ENCODE results near the gene NT5C2.
"Not testable (repeated sequence)": the region's sequence is repeated elsewhere in the genome, so short reads cannot be mapped to it uniquely, and the experiment has no call there.

NT5C2 gene

DNA sequence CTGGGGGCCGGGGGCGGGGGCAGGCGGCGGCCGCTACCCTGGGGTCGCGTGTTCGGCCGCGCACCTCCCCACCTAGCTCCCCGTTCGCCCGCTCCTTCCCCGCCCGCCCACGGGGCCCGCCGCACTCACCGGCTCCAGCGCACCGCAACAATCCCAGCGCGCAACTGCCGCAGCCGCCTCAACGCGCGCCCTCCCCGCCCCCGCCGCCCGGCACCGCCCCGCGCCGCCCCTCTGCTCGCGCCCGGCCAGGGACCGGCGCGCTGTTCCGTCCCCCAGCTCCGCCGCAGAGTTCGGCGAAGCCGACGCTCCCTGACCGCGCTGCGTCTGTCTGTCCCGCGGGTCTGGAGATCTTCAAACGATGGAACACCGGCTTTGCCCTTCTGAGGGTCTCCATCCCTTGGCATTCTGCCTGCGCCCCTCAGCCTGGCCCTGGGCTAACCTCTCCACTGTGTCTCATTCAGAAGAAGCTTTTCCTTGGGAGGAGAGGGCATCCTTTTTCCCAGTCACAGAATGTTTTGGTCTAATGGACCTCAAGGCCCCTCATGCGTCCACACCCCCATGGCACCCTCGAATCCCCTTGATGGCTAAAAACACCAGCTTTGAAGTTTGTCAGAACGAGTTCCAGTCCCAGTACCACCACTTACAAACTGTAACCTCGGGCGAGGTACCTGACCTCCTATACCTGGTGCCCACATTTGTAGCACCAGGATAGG lies at the start of gene NT5C2:
NT5C2 (minus strand) TSS at position 166 of the 713 bp plus-strand sequence. CDS start 18,314 bp downstream, outside the sequence.
- DNase-seq (ENCODE audit: low read depth) = peak; percentile 78

DNA sequence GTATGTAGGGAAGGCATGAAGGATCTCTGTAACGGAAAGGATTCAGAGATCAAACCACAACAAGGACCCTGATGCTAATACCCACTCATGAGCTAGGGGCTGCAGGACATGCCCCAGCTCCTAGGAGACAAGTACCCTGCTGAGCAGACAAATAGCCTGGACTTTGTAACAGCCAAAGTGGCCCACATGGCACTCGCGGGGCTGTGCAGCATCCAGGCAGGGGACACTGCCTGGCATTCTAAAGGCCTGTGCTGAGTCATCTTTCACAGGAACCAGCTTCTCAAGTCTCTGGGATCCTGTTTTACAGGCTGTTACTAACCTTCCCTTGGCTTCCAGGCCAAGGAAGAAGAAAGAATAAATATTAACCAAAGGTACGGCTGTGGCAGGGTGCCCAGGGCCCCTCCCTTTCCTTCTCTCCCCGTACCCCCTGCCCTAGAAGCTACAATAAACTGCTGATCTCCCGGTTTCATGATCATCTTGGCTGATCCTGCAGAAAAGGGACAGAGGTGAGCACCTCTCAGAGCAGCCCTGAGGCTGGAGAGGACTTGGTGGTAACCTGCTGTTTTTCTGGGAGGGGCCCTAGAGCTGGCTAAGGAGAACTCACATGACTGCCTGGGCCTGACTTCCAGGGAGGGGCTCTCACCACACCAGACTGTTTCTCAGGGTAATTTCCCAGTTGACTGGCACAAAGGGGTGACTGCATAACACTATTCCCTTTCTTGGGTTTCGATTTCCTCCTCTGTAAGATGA lies 48.4 kb upstream of the NT5C2 start:
- no peak for DNase-seq (ENCODE audit: low read depth)

DNA sequence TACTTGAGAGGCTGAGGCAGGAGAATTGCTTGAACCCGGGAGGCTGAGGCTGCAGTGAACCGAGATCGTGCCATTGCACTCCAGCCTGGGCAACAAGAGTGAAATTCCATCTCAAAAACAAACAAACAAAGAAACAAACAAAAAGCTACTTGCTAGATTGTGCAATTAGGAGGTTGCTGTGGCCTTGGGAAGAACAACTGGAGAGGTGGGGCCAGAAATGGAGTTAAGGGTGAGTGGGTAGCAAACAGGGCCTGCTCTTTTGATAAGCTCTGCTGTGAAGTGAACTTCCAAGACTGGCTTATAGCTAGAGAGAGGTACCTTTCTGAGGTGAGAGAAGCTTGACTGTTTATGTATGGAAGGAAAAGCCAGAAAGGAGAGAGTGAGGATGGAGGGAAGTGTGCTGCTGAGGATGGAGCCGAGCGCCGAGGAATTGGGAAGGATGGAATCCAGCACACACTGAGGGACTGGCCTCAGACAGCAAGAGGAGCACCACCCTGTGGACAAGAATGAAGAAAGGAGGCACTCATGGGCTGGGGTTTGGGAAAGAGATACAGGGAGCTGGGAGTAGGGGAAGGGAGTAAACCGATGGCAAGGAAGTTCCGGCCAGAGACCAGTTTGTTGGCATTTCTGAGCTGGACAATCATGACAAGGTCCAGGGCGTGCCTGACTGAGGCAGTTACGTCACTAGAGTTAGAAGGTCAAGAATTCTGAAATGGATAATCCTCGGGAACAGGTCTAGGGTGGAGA lies 45.6 kb upstream of the NT5C2 start:
- DNase-seq (ENCODE audit: low read depth) = no peak

DNA sequence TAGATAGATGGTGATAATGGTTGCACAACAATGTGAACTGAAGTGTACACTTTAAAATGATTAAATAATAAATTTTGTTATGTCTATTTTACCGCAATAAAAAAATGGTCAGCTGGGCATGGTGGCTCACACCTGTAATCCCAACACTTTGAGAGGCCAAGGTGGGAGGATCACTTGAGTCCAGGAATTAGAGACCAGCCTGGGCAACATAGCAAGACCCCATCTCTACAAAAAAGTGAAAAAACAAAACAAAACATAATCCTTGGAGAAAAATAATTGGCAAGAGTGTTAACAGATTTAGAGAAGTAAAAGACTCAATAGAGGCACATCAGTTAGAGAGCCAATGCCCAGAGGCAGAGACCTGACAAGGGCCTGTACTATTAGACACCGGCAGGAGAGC lies 42.7 kb upstream of the NT5C2 start:
- no peak for DNase-seq (ENCODE audit: low read depth)

DNA sequence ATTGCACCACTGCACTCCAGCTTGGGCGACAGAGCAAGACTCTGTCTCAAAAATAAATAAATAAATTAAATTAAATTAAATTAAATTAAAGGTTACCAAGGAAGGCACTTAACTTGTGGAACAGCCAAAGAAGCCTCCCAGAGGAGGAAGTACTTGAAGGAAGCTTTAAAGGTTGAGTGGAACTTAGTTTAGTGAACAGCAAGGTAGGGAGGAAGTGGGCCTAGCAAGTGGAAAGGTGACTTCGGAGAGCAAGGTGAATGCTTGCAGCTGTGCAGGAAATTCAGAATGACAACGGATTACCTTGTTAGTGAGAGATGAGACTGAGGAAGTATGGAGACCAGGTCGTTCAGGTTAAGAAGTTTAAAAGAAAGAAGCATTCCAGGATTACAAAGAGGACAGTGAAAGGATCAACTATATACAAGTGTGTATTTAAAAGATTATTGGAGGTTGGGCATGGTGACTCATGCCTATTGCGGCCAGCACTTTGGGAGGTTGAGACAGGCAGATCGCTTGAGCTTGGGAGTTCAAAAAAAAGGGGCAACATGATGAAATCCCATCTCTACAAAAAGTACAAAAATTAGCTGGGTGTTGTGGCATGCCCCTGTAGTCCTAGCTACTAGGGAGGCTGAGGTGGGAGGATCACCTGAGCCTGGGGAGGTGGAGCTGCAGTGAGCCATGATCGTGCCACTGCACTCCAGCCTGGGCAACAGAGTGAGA lies 39.9 kb upstream of the NT5C2 start:
- DNase-seq (ENCODE audit: low read depth) = no peak

DNA sequence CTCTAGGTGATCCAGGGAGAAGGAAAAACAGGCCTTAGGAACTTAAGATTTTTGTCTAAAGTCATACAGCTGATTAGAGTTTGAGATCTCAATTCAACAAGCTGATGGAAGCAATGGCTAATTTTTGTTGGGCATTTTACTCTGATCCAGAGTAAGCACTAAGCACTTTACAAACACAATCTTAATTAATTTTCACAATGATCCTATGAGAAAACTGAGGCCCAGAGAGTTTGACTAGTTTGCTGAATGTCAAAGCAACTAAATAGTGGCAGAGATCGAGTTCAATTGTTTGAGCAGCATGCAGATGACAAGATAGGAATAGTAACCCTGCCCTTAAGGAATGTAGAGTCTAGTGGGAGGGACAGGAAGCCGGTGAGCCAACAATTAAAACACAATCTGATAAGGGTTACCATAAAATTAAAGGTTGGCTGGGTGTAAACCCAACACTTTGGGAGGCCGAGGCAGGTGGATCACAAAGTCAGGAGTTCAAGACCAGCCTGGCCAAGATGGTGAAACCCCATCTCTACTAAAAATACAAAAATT lies 39.1 kb upstream of the NT5C2 start:
- no peak for DNase-seq (ENCODE audit: low read depth)

DNA sequence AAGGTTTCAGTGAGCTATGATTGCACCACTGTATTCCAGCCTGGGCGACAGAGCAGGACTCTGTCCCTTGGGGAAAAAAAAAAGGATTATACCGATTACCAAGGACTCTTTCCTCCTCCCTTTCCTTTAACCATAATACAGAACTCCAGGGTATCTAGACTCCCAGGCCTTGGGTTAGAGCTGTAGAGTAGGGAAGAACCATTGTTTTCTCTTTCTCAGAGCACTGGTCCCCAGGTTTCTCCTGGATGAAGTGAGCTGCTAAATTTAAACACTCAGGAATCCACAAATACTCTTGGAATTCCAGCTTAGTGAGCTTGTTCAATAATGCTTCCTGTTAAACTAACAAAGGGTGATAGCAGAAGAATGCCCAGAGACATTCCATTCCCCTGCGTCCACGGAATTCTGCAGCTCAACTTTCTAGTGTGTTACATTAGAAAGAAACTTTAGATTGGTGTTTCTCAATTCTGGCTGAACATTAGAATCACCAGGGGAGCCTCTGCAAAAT lies 38.0 kb upstream of the NT5C2 start:
- DNase-seq (ENCODE audit: low read depth) = no peak

DNA sequence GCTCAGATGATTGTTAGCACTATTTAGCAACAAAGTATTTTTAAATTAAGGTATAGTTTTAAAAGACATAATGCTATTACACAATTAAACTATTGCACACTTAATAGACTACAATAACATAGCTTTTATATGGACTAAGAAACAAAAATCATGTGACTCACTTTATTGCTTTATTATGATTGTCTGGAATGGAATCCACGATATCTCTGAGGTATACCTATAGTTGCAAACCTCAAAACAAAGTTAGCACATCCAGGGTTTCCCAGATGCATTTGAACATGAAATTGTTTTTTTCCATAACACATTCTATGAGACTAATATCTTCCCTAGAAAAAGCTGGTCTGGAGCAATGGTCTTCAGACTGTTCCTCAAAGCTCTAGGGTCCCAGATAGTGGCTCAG lies 34.3 kb upstream of the NT5C2 start:
- DNase-seq (ENCODE audit: low read depth) = no peak

DNA sequence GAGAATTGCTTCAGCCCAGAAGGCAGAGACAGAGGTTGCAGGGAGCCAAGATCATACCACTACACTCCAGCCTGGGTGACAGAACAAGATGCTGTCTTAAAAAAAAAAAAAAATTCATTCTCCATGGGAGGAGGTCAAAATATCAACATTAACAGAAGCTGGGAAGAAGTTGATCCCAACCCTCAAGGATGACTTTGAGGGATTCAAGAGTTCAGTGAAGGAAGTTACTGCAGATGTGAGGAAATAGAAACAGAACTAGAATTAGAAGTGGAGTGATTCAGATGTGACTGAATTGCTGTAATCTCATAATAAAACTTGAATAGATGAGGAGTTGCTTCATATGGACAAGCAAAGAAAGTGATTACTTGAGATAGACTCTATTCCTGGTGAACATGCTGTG lies 32.9 kb upstream of the NT5C2 start:
- DNase-seq (ENCODE audit: low read depth) = no peak

DNA sequence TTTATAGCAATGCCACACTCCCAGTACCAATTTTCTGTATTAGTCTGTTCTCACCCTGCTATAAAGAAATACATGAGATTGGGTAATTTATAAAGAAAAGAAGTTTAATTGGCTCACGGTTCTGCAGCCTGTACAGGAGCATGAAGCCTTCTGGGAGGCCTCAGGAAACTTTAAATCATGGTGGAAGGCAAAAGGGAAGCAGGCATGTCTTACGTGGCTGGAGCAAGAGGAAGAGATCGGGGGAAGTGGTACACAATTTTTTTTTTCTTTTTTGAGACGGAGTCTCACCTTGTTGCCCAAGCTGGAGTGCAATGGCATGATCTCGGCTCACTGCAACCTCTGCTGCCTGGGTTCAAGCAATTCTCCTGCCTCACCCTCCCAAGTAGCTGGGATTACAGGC lies 31.6 kb upstream of the NT5C2 start:
- not testable (repeated sequence) for DNase-seq (ENCODE audit: low read depth)

DNA sequence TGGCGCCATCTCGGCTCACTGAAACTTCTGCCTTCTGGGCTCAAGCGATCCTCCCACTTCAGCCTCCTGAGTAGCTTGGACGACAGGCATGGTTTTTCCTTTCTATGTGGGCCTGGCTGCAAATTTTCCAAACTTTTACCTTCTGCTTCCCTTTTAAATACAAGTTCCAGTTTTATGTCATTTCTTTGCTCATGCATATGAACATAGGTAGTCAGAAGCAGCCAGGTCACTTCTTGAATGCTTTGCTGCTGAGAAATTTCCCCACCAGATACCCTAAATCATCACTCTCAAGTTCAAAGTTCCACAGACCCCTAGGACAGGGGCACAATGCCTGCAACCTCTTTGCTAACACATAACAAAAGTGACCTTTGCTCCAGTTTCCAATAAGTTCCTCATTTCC lies 31.1 kb upstream of the NT5C2 start:
- no peak for DNase-seq (ENCODE audit: low read depth)

DNA sequence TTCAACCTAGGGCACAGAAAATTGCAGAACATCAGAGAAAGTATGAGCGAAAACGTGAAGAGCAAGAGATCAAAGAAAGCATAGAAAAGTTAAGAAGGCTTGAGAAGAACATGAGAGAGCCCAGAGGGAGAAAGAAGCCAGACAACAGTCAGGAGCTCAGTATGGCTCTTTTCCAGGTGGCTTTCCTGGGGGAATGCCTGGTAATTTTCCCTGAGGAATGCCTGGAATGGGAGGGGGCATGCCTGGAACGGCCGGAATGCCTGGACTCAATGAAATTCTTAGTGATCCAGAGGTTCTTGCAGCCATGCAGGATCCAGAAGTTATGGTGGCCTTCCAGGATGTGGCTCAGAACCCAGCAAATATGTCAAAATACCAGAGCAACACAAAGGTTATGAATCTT lies 23.3 kb upstream of the NT5C2 start:
- DNase-seq (ENCODE audit: low read depth) = not testable (repeated sequence)

DNA sequence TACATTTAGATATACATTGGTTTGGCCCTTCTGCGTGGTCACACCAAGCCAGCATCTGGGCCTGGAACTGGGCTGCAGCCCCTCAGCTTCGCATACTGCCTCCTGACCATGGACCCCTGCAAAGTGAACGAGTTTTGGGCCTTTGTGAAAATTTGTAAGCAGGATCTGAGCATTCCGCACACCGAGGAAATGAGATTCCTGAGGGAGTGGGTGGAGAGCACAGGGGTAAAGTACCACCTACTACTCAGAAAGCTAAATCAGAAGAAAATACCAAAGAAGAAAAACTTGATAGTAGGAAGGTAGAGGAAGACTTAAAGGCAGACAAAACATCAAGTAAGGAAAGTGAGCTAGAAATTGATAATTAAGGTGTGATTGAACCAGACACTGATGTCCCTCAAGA lies 22.5 kb upstream of the NT5C2 start:
- no peak for DNase-seq (ENCODE audit: low read depth)

DNA sequence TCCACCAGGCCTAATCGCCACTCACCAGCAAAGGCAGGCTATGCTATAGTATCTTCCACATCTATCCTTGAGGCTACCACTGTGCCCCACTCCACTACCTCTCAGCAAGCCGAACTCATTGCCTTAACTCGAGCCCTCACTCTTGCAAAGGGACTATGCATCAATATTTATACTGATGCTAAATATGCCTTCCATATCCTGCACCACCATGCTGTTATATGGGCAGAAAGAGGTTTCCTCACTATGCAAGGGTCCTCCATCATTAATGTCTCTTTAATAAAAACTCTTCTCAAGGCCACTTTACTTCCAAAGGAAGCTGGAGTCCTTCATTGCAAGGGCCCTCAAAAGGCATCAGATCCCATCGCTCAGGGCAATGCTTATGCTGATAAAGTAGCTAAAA lies 17.2 kb upstream of the NT5C2 start:
- DNase-seq (ENCODE audit: low read depth) = not testable (repeated sequence)

DNA sequence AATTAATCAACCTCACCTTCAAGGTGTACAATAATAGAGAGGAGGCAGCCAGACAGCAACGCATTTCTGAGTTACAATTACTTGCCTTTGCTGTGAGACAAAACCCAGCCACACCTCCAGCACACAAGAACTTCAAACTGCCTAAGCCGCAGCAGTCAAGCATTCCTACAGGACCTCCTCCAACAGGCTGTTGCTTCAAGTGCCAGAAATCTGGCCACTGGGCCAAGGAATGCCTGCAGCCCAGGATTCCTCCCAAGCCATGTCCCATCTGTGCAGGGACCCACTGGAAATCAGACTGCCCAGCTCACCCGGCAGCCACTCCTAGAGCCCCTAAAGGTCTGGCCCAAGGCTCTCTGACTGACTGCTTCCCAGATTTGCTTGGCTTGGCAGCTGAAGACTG lies 14.6 kb upstream of the NT5C2 start:
- DNase-seq (ENCODE audit: low read depth) = not testable (repeated sequence)

DNA sequence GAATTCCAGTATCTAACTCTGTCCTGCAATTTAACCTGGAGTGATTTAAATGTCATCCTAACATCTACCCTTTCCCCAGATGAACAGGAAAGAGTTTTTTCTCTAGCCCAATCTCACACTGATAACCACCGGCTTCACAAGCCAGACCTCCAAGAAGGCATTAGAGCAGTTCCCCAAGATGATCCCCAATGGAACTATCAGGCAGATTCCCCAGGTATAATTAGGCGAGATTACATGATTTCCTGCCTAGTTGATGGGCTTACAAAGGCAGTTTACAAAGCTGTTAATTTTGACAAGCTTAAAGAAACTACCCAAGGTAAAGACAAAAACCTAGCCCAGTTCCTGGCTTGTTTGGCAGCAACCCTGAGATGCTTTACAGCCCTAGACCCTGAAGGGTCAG lies 14.1 kb upstream of the NT5C2 start:
- DNase-seq (ENCODE audit: low read depth) = no peak

DNA sequence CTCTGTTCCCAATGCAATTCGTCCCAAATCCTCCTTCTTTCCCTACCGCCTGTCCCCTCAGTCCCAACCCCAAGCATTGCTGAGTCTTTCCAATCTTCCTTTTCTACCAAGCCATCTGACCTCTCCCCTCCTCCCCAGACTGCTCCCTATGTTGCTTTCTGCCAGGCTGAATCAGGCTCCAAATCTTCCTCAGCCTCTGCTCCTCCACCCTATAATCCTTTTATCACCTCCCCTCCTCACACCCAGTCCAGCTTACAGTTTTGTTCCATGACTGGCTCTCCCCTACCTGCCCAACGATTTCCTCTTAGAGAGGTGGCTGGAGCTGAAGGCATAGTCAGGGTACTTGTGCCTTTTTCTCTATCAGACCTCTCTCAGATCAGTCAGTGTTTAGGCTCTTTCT lies 13.6 kb upstream of the NT5C2 start:
- DNase-seq (ENCODE audit: low read depth) = not testable (repeated sequence)

DNA sequence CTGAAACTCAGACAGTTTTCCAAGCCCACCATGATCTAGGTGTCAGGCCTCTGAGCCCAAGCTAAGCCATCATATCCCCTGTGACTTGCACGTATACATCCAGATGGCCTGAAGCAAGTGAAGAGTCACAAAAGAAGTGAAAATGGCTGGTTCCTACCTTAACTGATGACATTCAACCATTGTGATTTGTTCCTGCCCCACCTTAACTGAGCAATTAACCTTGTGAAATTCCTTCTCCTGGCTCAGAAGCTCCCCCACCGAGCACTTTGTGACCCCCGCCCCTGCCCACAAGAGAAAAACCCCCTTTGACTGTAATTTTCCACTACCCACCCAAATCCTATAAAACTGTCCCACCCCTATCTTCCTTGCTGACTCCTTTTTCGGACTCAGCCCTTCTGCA lies 12.3 kb upstream of the NT5C2 start:
- DNase-seq (ENCODE audit: low read depth) = not testable (repeated sequence)

DNA sequence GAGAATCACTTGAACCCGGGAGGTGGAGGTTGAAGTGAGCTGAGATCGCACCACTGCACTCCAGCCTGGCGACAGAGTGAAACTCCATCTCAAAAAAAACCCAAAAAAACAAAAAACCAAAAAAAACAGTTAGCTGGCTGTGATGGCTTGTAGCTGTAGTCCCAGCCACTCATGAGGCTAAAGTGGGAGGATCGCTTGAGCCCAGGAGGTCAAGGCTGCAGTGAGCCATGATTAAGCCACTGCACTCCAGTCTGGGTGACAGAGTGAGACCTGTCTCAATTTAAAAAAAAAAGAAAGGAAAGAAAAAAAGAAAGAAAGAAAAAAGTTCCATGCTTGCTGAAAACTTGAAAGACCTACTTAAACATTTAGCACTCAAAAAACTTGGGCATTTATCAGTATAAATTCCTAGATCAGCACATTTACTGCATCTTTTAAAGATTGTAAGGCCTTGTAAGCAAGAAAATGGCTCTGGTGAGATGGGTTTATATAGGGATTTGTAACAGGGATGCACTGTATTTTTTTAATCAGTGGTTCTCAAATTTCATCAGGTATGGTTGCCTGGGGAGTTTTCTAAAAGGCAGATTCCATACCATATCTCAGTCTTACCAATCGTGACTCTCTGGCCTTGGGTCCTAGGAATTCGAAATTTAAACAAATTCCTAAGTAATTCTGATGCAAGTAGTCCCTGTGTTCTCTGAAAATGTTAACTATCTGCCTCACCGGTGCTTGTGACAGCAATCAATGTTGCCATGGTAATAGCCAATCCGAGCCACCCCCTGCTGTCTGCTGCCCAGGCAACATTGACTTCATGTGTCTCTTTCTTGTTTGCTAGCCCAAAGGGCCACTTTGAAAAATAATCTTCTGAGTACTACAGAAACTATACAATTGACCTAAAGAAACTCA lies 11.5 kb upstream of the NT5C2 start:
- no peak for DNase-seq (ENCODE audit: low read depth)

DNA sequence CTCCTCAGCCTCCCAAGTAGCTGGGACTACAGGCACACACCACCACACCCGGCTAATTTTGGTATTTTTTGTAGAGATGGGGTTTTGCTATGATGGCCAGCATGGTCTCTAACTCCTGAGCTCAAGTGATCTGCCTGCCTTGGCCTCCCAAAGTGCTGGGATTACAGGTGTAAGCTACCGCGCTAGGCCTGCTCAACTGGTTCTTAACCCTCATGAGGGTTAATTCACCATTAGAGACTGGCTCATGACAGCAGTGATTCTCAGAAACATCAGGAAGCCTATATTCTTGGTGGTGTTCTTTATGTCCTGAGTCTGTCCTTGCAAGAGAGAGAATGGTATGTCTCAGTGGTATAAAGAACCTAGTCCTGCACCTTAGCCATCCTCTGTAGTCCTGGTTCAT lies 10.4 kb upstream of the NT5C2 start:
- no peak for DNase-seq (ENCODE audit: low read depth)

DNA sequence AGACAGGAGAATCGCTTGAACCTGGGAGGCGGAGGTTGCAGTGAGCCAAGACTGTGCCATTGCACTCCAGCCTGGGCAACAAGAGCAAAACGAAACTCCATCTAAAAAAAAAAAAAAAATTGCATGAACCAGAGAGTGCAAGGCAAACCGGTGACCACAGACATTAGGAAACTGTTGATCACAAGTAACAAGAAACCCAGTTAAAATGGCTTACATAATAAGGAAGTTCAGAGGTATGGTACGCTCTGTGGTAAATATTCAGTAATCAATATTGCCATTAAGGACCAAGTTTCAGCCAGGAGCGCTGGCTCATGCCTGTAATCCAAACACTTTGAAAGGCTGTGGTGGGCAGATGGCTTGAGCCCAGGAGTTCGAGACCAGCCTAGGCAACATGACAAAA lies 9.2 kb upstream of the NT5C2 start:
- no peak for DNase-seq (ENCODE audit: low read depth)
